HG03354 (cell line): Measurements from ENCODE around the gene RPL10.
A peak's percentile ranks its signal among the peaks of the same experiment; 100 is the strongest.

Source experiments
- ATAC-seq: cut with Tn5 transposase; IDR thresholded peaks from one replicate; pipeline ENCODE4 v1.9.1; 2021; ENCODE audit warnings: mild to moderate bottlenecking; ENCODE audit not compliant: unreplicated experiment, poor library complexity, severe bottlenecking

Gene RPL10

DNA sequence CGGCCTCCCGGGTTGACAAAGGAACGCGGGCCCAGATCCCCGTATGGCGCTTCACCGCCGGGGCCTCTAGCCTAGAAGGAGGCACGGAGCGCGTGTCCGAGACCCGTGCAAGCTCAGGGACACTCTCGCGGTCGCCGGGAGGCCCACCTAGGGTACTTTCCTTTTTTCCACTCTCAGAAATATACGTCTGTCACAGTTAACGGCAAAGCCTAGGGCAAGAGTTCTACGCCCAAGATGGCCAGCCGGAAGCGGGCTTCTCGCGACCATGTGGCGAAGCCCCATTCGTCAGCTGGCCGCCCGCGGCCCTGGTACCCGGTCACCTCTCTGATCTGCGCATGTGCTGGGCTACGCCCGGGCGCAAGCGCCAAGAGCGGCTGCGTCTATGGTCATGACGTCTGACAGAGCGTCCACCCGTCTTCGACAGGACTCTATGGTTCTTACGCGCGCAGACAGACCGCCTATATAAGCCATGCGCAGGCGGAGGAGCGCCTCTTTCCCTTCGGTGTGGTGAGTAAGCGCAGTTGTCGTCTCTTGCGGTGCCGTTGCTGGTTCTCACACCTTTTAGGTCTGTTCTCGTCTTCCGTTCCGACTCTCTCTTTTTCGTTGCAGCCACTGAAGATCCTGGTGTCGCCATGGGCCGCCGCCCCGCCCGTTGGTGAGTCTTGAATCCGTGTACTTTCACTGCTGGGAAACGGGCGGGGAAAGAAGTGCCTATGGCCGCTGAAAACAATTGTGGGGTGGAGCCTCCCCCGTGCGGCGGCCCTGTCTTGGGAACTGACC is at the start of gene RPL10:
Gene RPL10, plus strand, starts transcription at position 490 of the 780 bp plus-strand sequence. Its CDS starts 143 bp downstream, at position 633.
- peak; percentile 70 for ATAC-seq

DNA sequence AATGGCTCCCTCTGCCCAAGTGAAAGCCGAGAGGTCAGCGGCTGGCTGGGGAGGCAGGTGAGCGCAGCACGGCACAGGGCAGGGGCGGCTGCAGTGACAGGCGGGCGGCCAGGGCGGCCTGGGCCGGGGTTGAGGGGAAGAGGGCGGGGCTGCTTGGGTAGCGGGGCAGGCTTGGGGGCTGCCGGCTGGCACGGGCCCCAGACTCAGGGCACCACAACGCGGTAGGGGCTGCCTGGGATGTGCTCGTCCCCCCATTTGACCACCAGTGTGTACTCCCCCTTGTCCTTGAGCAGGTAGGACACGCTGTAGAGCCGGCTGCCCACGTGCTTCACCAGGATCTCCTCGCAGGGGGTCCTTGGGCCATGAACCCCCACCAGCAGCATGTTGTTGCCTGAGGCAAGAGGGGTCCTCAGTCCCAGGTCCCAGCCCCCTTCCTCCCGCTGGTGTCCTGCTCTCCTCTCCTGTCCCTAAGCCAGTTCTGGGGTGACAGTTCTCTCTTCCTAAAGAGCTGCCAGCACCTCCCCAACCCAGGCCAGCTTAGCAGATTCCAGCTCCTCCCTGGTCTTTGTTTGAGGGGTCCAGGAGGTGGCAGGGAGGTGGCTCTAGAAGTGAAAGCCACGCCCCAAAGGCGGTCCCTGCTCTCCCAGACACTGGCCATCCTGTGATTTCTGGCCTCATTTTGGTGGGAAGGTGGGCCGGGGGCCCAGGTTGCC is 49.4 kb upstream of the RPL10 start:
- no peak for ATAC-seq

GRCh38 chrX:154349359-154349935 is 48.7 kb upstream of the RPL10 start:
- no peak for ATAC-seq

DNA sequence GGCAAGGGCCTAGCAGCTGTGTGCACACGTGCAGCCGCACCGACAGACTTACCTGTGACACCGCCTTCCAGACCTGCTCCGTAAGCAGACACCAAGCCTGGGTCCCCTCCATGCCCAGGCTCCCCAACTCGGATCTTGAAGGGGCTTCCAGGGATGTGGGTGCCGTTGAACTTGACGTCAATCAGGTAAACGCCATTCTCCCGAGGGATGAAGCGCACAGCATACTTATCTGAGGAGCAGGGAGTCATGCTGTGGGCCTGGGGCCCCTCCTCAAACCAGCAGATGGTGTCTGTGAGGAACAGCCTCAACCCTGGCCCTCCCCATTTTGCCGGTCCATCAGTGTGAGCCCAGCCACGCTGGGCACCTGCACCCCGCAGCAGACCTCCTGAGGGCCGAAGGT is 48.2 kb upstream of the RPL10 start:
- ATAC-seq: no peak

- ATAC-seq: no peak
These were observed 47.6 kb upstream of the RPL10 start for GRCh38 chrX:154350429-154351182.

- ATAC-seq: no peak
These were observed 46.8 kb upstream of the RPL10 start for GRCh38 chrX:154351183-154352011.

GRCh38 chrX:154352012-154352401 is 46.2 kb upstream of the RPL10 start:
- ATAC-seq: no peak

DNA sequence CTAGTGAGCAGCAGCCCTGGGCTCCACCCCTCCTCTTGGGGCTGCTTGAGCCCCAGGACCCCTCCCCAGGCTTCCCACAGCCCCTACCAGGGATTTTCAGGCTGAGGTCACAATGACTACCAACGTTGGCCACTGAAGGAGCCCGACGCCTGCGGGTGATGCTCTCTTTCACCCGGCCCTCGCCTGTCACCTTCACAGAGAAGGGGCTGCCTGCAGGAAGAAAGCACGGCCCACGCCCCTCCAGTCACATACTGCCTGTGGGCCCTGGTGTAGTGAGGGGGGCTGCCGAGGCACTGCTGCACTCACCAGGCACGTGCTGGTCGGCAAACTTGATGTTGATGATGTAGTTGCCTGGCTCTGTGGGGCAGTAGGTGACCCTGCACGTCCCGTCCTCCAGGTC is 45.7 kb upstream of the RPL10 start:
- no peak for ATAC-seq

GRCh38 chrX:154353172-154353843 is 44.9 kb upstream of the RPL10 start:
- no peak for ATAC-seq

DNA sequence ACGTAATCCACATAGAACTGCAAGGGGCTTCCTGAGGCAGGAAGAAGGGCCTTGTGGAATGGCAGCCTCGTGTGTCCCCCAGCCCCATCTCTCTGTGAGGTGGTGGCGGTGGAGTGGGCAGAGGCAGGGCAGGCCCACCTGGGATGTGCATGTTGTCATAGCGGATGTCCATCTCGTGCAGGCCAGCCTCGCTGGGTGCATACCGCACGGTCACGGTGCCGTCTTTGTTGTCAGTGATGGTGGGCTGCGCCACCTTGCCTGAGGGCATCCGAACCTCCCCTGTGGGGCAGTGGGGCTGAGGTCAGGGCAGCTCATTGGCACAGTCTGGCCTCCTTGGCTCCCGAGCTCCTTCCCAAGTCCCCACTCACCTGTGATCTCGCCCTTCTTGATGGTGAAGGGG is 44.2 kb upstream of the RPL10 start:
- ATAC-seq: no peak

DNA sequence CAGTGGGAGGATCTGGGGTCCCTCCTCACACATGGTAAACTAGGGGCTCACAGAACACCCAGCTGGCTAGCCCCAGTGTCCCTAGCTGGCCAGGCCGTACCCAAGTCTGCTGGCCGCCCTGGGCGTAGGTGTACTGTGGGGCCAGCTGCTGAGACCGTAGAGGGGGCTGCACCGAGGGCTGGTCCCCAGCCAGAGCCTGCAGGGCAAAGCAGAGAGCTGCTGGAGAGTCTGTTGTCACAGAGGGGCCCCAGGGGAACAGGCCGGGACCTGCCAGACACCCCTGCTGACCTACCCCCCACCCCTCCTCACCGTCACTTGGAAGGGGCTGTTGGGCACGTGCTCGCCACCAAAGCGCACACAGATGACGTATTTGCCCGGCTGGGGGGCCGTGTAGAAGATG is 43.7 kb upstream of the RPL10 start:
- no peak for ATAC-seq

DNA sequence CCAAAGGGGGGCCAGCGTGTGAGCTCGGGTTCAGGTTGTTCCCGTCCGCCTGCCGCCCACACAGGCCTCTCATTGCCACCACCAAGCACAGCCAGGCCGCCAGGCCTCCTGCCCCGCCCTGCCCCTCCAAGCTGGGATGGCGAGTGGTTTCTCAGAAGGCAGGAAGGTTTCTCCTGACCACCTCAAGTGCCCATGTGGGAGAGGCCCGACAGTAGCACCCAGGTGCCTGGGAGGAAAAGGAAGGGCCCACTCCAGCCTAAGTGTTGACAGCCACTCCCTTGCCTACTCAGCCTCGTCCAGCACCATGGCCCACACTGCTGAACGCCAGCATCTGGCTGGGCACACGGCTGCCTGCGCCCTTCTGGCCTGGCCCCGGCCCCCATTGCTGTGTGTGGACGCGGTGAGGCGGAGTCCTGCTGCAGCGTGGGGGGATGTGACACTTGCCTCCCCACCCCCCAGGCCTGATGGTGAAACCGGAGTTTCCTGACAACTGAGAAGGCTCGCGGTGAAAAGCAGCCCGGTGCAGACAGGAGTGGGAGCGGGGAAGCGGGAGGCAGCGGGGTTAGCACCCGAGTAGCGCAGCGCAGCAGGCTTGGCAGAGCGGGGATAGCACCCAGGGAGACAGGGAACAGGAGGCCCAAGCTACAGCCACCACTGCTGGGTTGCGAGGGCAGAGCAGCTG is 42.9 kb upstream of the RPL10 start:
- no peak for ATAC-seq

DNA sequence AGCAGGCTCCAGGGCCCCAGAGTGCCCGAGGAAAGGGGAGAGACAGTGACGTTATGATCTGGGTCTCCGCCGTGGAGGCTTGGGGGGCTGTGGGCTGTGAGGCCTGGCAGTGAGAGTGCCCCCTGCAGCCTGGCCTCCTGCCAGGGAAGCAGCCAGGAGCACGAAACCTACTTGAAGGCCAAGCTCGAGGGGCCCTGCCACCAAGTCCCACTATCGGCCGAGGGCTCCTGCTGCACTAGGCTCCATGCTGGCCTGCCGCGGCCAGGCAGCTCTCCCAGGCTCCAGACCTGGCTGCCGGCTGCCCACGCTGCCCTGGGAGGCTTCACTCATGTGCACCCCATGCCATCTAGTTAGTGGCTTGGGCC is 42.4 kb upstream of the RPL10 start:
- ATAC-seq: no peak

DNA sequence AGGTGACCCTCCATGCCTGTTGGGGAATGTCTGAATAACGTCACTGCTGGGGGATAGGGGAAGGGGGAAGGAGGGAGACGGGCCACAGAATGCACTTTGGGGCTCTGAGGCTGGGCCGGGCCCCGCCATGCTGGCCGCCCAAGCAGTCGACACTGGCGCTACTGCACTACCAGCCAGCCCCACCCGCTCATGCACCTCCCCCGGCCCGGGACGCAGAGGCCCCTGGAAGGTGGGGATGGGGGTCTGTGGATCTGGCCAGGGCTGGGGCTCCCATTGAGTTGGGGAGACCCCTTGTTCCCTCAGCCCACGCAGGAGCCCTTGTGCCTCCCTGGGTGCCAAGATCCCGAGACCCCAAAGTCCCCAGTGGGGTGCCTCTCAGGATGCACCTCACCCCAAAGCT is 41.6 kb upstream of the RPL10 start:
- ATAC-seq: no peak

GRCh38 chrX:154357205-154357604 is 41.0 kb upstream of the RPL10 start:
- ATAC-seq: no peak

GRCh38 chrX:154358011-154358410 is 40.2 kb upstream of the RPL10 start:
- ATAC-seq: no peak

DNA sequence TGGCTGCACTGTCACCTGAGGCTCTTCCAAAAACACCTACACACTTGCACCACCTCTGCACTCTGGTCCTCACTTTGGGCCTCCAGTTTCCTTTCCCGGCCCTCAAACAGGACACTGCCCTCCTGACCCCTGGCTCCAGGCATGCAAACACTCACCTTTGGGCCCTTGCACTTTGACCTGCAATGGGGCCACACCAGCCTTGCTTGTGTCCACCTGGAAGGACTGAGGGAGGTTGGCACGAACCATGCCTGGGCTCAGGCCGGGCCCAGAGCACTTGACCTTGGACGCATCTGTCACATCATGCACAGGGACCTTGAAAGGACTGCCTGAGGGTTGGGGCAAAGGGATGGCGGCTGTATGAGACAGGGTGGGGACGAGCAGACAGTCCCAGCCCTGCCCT is 39.3 kb upstream of the RPL10 start:
- no peak for ATAC-seq

GRCh38 chrX:154359362-154360154 is 38.6 kb upstream of the RPL10 start:
- no peak for ATAC-seq
